Small intestine (tissue), 7 donors: ENCODE data around the gene OPCML. TPM values are rescaled to one million over a fixed set of nuclear protein-coding genes. Genes with fewer than 3 reads are reported as not detected.

Experiments
- DNase-seq, 2 donors: peaks; one replicate each; pipeline versions ENCODE4 v3.0.0 to v3.0.0-alpha.2; 2013
- FAIRE-seq: peaks from 2 replicates; lab custom pipeline; 2012; peaks lifted over from hg19 to GRCh38; lab: Jason Lieb, UNC
- H3K27ac ChIP-seq, 3 donors: one replicate each; pipeline ENCODE4 v1.5.1; 2013; ENCODE audit warnings: low read length in 2 of 3, mild to moderate bottlenecking in 2 of 3, control low read depth in 1 of 3, inconsistent platforms in 1 of 3, low read depth in 1 of 3, moderate library complexity in 1 of 3
- H3K27me3 ChIP-seq, 3 donors: one replicate each; pipeline ENCODE4 v1.6.1; 2013; ENCODE audit warnings: low read length in 3 of 3, inconsistent platforms in 1 of 3; ENCODE audit not compliant: control insufficient read depth in 3 of 3, insufficient read depth in 3 of 3
- H3K36me3 ChIP-seq, 3 donors: one replicate each; pipeline ENCODE4 v1.6.1; 2013; ENCODE audit warnings: low read length in 3 of 3, inconsistent platforms in 1 of 3, low read depth in 1 of 3, mild to moderate bottlenecking in 1 of 3, moderate library complexity in 1 of 3; ENCODE audit not compliant: control insufficient read depth in 3 of 3, insufficient read depth in 2 of 3
- H3K4me1 ChIP-seq, 3 donors: one replicate each; pipeline ENCODE4 v1.6.1; 2013; ENCODE audit warnings: low read length in 2 of 3, inconsistent platforms in 1 of 3, low read depth in 1 of 3, mild to moderate bottlenecking in 1 of 3, moderate library complexity in 1 of 3; ENCODE audit not compliant: control insufficient read depth in 3 of 3, insufficient read depth in 2 of 3
- H3K4me3 ChIP-seq, 3 donors: one replicate each; pipeline ENCODE4 v1.5.1; 2013; ENCODE audit warnings: low read length in 3 of 3, control low read depth in 1 of 3, inconsistent platforms in 1 of 3, low read depth in 1 of 3, mild to moderate bottlenecking in 1 of 3, moderate library complexity in 1 of 3
- H3K9me3 ChIP-seq, 2 donors: one replicate each; pipeline ENCODE4 v1.6.1; 2013; ENCODE audit warnings: low read depth in 1 of 2, low read length in 1 of 2; ENCODE audit not compliant: control insufficient read depth in 2 of 2, insufficient read depth in 1 of 2
- WGBS, 3 donors: extraction: QIAGEN DNeasy Blood & Tissue Kit; methylation state at CpG; one replicate each; pipeline ENCODE4 v1.1.7; 2013; 5-methylcytosine and 5-hydroxymethylcytosine counted together
- polyA plus RNA-seq, 4 donors: library from polyadenylated mRNA; stranded (reverse) in 3 of 4; unstranded in 1 of 4; fragments of 200-250 nt in 3 of 4; fragments of 120-200 nt in 1 of 4; gene quantifications; one replicate each; pipeline versions ENCODE4 v1.2.1 to v1.2.3, GENCODE V29; 2013
- donor health status: healthy with polysubstance abuse.
- donor health status: control.
- donor health status: control.
- donor health status: Bipolar disorder and iron deficiency.
- donor health status: healthy.

The OPCML gene
- polyA plus RNA-seq, 4 donors = 0.16 to 2.0 TPM; not detected in 2

DNA sequence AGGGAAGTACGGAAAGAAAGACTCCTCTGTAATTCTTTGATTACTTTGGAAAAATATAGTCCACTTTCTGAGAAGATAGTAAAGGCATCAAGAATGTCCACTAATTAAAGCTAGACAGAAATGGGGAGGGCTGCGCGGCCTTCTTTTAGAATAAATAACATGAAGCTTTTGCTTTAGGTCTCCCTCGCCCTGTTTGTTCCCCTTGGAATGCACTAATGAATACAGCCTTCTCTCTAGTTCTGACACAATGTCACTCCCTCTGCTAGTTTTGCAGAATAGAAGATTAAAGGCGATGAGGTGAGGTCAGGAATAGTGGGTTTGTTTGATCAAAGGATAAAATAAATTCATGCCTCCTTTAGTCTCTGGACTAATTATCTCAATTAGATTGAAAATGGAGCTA, 543.9 kb downstream of the OPCML start:
- no peak overlapping the region for H3K4me3 ChIP-seq
- 83 to 89% (median 86%) methylated on average over 5 of the region's 5 CpGs for WGBS, 3 donors
- H3K4me1 ChIP-seq = no peaks in the 10 kb centered on the region
- H3K27me3 ChIP-seq = peaks cover 0 to 7% (median 5%) of the 10 kb centered on the region in 3 donors
- no peaks in the 10 kb centered on the region for H3K9me3 ChIP-seq
- no peaks in the 10 kb centered on the region for H3K36me3 ChIP-seq
- FAIRE-seq (no peak), DNase-seq (no peak)
- H3K27ac ChIP-seq = no peak overlapping the region

DNA sequence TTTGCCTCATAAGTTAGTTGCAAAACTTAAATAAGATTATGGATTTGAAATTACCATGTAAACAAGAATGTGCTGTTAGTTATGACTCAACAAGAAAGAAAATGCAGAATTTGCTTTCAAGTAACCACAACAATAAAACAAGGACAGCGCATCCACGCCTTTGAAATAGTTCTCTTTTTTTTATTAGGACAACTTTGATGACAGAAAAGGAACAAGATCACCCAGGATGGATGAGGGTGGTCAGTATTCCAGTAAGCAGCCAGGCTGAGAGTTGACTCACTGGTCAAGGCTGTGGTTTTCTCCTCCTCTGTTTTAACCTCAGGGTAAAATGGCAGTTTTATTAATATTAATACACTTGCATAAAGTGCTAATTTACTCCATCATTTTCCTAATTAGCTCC, 544.4 kb downstream of the OPCML start:
- no peak overlapping the region for H3K4me3 ChIP-seq
- DNase-seq = no peak
- H3K9me3 ChIP-seq = no peaks in the 10 kb centered on the region
- H3K36me3 ChIP-seq = no peaks in the 10 kb centered on the region
- no peak for FAIRE-seq
- H3K27ac ChIP-seq = no peak overlapping the region
- peaks cover 0 to 3% (median under 1%) of the 10 kb centered on the region in 3 donors for H3K27me3 ChIP-seq
- 21 to 53% (median 25%) methylated on average over 2 of the region's 2 CpGs for WGBS, 3 donors
- no peaks in the 10 kb centered on the region for H3K4me1 ChIP-seq

GRCh38 chr11:132983641-132983978, 548.7 kb downstream of the OPCML start:
- no peak for FAIRE-seq

GRCh38 chr11:132982772-132983640, 549.3 kb downstream of the OPCML start:
- Histone ChIP-seq H3K27me3 (no peaks in the 10 kb centered on the region), H3K4me1 (no peaks in the 10 kb centered on the region), H3K36me3 (no peaks in the 10 kb centered on the region), H3K9me3 (peaks cover 0 to 4% of the 10 kb centered on the region in 2 donors), H3K27ac (no peak overlapping the region), H3K4me3 (no peak overlapping the region)
- FAIRE-seq (no peak), DNase-seq (no peak)
- 71 to 81% (median 76%) methylated on average over 7 of the region's 7 CpGs for WGBS, 3 donors

More at GRCh38 chr11:132983641-132983978, 548.7 kb downstream of the OPCML start:
- no peak for DNase-seq
- Histone ChIP-seq H3K27me3 (no peaks in the 10 kb centered on the region), H3K4me3 (no peak overlapping the region), H3K27ac (no peak overlapping the region), H3K36me3 (no peaks in the 10 kb centered on the region), H3K4me1 (no peaks in the 10 kb centered on the region), H3K9me3 (peaks cover 0 to 4% of the 10 kb centered on the region in 2 donors)
- 81 to 91% (median 83%) methylated on average over 1 of the region's 1 CpG for WGBS, 3 donors

GRCh38 chr11:132981131-132981956, 551.0 kb downstream of the OPCML start:
- no peak for FAIRE-seq
- DNase-seq = peak in 1 of 2 donors; percentile 54
- no peaks in the 10 kb centered on the region for H3K27me3 ChIP-seq
- 59 to 77% (median 65%) methylated on average over 17 of the region's 17 CpGs for WGBS, 3 donors
- no peaks in the 10 kb centered on the region for H3K36me3 ChIP-seq
- H3K27ac ChIP-seq = no peak overlapping the region
- H3K9me3 ChIP-seq = peaks cover 0 to 4% of the 10 kb centered on the region in 2 donors
- no peaks in the 10 kb centered on the region for H3K4me1 ChIP-seq
- H3K4me3 ChIP-seq = no peak overlapping the region

DNA sequence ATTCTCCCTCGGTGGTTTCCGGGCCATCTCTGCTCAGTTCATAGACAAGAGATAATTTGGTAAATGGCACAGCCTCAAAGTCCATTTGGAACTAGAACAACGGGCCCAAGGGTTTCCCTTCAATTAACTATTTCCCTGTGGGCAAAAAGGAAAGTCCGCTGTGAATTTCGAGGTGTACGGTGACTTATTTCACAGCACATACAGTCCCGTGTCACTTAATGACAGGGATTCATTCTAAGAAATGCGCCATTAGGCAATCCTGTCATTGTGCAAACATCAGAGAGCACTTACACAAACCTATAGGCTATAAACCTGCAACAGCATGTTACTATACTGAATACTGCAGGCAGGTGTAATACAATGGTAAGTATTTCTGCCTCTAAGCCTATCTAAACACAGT, 551.6 kb downstream of the OPCML start:
- no peaks in the 10 kb centered on the region for H3K4me1 ChIP-seq
- no peaks in the 10 kb centered on the region for H3K27me3 ChIP-seq
- no peak overlapping the region for H3K4me3 ChIP-seq
- H3K36me3 ChIP-seq = no peaks in the 10 kb centered on the region
- DNase-seq (peak in 1 of 2 donors; percentile 71), FAIRE-seq (no peak)
- WGBS, 3 donors = 27 to 72% (median 43%) methylated on average over 8 of the region's 8 CpGs
- H3K9me3 ChIP-seq = peaks cover 0 to 4% of the 10 kb centered on the region in 2 donors
- H3K27ac ChIP-seq = no peak overlapping the region

GRCh38 chr11:132977746-132978145, 554.6 kb downstream of the OPCML start:
- no peak for DNase-seq
- WGBS, 3 donors = 83 to 88% (median 85%) methylated on average over 4 of the region's 4 CpGs
- no peak for FAIRE-seq
- Histone ChIP-seq H3K4me1 (no peaks in the 10 kb centered on the region), H3K36me3 (no peaks in the 10 kb centered on the region), H3K4me3 (no peak overlapping the region), H3K27ac (no peak overlapping the region), H3K9me3 (peaks cover 0 to 4% of the 10 kb centered on the region in 2 donors), H3K27me3 (no peaks in the 10 kb centered on the region)

- DNase-seq (no peak), FAIRE-seq (no peak)
- Histone ChIP-seq H3K4me3 (no peak overlapping the region), H3K4me1 (no peaks in the 10 kb centered on the region), H3K36me3 (no peaks in the 10 kb centered on the region), H3K27me3 (peaks cover 0 to 3% (median 0%) of the 10 kb centered on the region in 3 donors), H3K27ac (no peak overlapping the region), H3K9me3 (peaks cover 0 to 4% of the 10 kb centered on the region in 2 donors)
- 89 to 95% (median 90%) methylated on average over 2 of the region's 2 CpGs for WGBS, 3 donors
These were observed 555.1 kb downstream of the OPCML start for GRCh38 chr11:132977241-132977640.
